ACC112 (cell line): ENCODE results near the gene INSRR.

Experiments
- H2AFZ ChIP-seq: fragments of 200-600 bp; sonication (generic); one replicate; pipeline ENCODE4 v1.6.0; 2017; ENCODE audit warnings: antibody characterized with exemption, low read length; ENCODE audit not compliant: unreplicated experiment
- H3K27ac ChIP-seq: fragments of 200-600 bp; sonication (generic); 2 replicates; pipeline ENCODE4 v1.5.1; 2014; ENCODE audit warnings: low read depth, mild to moderate bottlenecking, antibody characterized with exemption, low read length, moderate library complexity
- H3K27me3 ChIP-seq: fragments of 200-600 bp; sonication (generic); 2 replicates; pipeline ENCODE4 v1.6.1; 2014; ENCODE audit warnings: mild to moderate bottlenecking, antibody characterized with exemption, low read length, moderate library complexity, mixed read lengths; ENCODE audit not compliant: insufficient read depth
- H3K36me3 ChIP-seq: fragments of 200-600 bp; sonication (generic); 2 replicates; pipeline ENCODE4 v1.6.1; 2016; ENCODE audit warnings: mild to moderate bottlenecking, antibody characterized with exemption, low read length, moderate library complexity, mixed read lengths; ENCODE audit not compliant: insufficient read depth
- H3K4me1 ChIP-seq: fragments of 200-600 bp; sonication (generic); one replicate; pipeline ENCODE4 v1.6.1; 2016; ENCODE audit warnings: low read length, mixed read lengths; ENCODE audit not compliant: insufficient read depth, unreplicated experiment, control insufficient read depth
- H3K4me3 ChIP-seq: fragments of 200-600 bp; sonication (generic); 2 replicates; pipeline ENCODE4 v1.5.1; 2014; ENCODE audit warnings: mild to moderate bottlenecking, low read depth, low read length
- H3K79me2 ChIP-seq: fragments of 200-600 bp; sonication (generic); one replicate; pipeline ENCODE4 v1.6.0; 2016; ENCODE audit warnings: low read length; ENCODE audit not compliant: control insufficient read depth, unreplicated experiment, insufficient read depth

The INSRR gene

DNA sequence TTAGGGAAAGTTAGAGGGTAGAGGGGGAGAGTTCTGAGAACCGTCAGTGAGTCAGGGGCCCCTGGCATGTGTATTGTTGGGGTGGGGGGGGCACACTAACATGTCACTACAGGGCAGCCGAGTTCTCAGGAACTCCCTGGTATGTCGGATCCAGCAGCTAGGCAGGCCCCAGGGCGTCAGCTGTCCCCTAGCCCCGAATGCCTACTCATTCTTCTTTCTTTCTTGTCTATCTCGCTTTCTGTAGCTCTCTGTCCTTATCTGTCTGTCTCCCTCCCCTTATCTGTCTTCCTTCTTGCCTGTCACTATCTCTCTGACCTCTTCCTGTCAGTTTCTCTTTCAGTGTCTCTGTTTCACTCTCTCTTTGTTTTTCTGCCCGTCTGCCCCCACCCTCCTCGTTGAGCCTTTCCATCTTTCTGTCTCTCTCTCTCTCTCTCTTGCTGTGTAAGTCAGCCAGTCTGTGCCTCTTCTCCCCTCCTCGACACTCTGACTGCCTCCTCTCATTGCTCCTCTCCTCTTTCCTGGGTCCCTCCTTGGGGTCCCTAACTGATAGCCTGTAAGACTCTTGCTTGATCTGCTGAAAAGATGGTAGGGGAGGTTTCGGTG is 4.2 kb upstream of the INSRR start:
- peaks cover 3% of the 10 kb centered on the region for H3K4me1 ChIP-seq
- no peak overlapping the region for H3K4me3 ChIP-seq
- H3K27ac ChIP-seq: no peak overlapping the region
- H3K36me3 ChIP-seq: no peaks in the 10 kb centered on the region
- no peak overlapping the region for H2AFZ ChIP-seq
- no peaks in the 10 kb centered on the region for H3K79me2 ChIP-seq
- H3K27me3 ChIP-seq: peaks cover 30% of the 10 kb centered on the region

- Histone ChIP-seq H3K4me1 (peaks cover 3% of the 10 kb centered on the region), H2AFZ (no peak overlapping the region), H3K79me2 (no peaks in the 10 kb centered on the region), H3K27ac (no peak overlapping the region), H3K36me3 (no peaks in the 10 kb centered on the region), H3K4me3 (no peak overlapping the region), H3K27me3 (peaks cover 35% of the 10 kb centered on the region)
These were observed 3.7 kb upstream of the INSRR start for GRCh38 chr1:156862584-156862983.

- H3K4me3 ChIP-seq: peak within 1 kb of the TSS; percentile 79
- H3K27me3 ChIP-seq: peaks cover 39% of the 10 kb centered on the region
- no peaks in the 10 kb centered on the region for H3K79me2 ChIP-seq
- peaks cover 3% of the 10 kb centered on the region for H3K4me1 ChIP-seq
- no peaks in the 10 kb centered on the region for H3K36me3 ChIP-seq
- no peak within 1 kb of the TSS for H3K27ac ChIP-seq
- H2AFZ ChIP-seq: peak within 1 kb of the TSS; percentile 73
These were observed 1.9 kb upstream of the INSRR start, which contains the start of gene NTRK1 for GRCh38 chr1:156860628-156861423. Gene NTRK1, plus strand, starts transcription at chr1:156860865. Its CDS starts 70 bp downstream, at chr1:156860935.

- H2AFZ ChIP-seq: peak overlapping the region; percentile 73
- H3K36me3 ChIP-seq: no peaks in the 10 kb centered on the region
- peak overlapping the region; percentile 79 for H3K4me3 ChIP-seq
- H3K27me3 ChIP-seq: peaks cover 39% of the 10 kb centered on the region
- peaks cover 3% of the 10 kb centered on the region for H3K4me1 ChIP-seq
- no peak overlapping the region for H3K27ac ChIP-seq
- H3K79me2 ChIP-seq: no peaks in the 10 kb centered on the region
These were observed 1.3 kb upstream of the INSRR start for GRCh38 chr1:156860113-156860627.

- Histone ChIP-seq H3K79me2 (no peaks in the 10 kb centered on the region), H2AFZ (peak overlapping the region; percentile 3), H3K36me3 (no peaks in the 10 kb centered on the region), H3K27me3 (peaks cover 39% of the 10 kb centered on the region), H3K4me1 (peaks cover 3% of the 10 kb centered on the region), H3K4me3 (peak overlapping the region; percentile 79), H3K27ac (no peak overlapping the region)
These were observed 701 bp upstream of the INSRR start for GRCh38 chr1:156859523-156860112.

DNA sequence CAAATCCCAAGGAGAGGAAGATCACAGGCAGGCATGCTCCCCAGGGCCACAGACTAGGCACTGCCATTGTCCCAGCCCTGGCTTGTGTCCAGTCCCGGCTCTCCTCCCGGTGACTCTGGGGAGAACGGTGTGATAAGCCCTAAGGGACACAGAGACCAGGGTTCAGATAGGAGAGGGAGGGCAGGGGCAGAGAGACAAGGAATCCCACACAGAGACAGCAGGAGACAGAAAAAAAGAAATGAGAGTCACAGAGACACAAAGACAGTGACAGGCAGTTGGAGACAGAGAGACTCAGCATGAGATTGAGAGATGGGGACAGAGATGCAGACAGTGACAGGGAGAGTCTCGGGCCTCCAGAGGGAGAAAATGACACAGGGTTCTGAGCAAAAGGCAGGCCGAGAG is 361 bp downstream of the INSRR start:
- Histone ChIP-seq H3K4me1 (peaks cover 3% of the 10 kb centered on the region), H2AFZ (no peak overlapping the region), H3K4me3 (peak overlapping the region; percentile 79), H3K79me2 (no peaks in the 10 kb centered on the region), H3K27ac (no peak overlapping the region), H3K36me3 (no peaks in the 10 kb centered on the region), H3K27me3 (peaks cover 39% of the 10 kb centered on the region)

DNA sequence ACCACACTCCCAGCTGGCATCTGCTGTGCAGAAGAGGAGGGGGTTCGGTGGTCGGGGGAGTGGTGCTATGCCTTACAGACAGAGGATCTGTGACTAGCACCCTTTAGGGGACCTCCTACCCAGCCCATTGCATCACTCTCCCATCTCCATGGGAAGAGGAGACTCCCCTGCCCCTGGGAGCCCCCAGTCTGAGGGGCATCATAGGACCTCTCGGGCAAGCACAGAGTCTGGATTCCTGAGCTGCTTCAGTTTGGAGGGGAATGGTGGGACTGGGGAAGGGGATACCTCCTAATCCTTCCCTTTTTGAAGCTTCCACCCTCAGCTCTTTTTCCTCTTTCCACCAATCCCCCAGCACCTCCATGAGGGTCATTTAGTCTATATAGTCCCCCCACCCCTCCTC is 1.4 kb downstream of the INSRR start:
- H3K79me2 ChIP-seq: no peaks in the 10 kb centered on the region
- H3K36me3 ChIP-seq: no peaks in the 10 kb centered on the region
- H3K4me3 ChIP-seq: no peak overlapping the region
- peaks cover 39% of the 10 kb centered on the region for H3K27me3 ChIP-seq
- H3K27ac ChIP-seq: no peak overlapping the region
- peaks cover 4% of the 10 kb centered on the region for H3K4me1 ChIP-seq
- H2AFZ ChIP-seq: no peak overlapping the region

- H2AFZ ChIP-seq: no peak overlapping the region
- no peak overlapping the region for H3K4me3 ChIP-seq
- no peaks in the 10 kb centered on the region for H3K36me3 ChIP-seq
- peaks cover 10% of the 10 kb centered on the region for H3K4me1 ChIP-seq
- H3K27me3 ChIP-seq: peaks cover 32% of the 10 kb centered on the region
- no peaks in the 10 kb centered on the region for H3K79me2 ChIP-seq
- H3K27ac ChIP-seq: no peak overlapping the region
These were observed 2.6 kb downstream of the INSRR start for GRCh38 chr1:156856282-156856785.

- peaks cover 7% of the 10 kb centered on the region for H3K4me1 ChIP-seq
- H3K36me3 ChIP-seq: no peaks in the 10 kb centered on the region
- peaks cover 23% of the 10 kb centered on the region for H3K27me3 ChIP-seq
- H3K79me2 ChIP-seq: no peaks in the 10 kb centered on the region
- no peak overlapping the region for H2AFZ ChIP-seq
- H3K27ac ChIP-seq: no peak overlapping the region
- H3K4me3 ChIP-seq: no peak overlapping the region
These were observed 4.3 kb downstream of the INSRR start for GRCh38 chr1:156854634-156855033.

GRCh38 chr1:156853761-156854160 is 5.2 kb downstream of the INSRR start:
- H3K4me3 ChIP-seq: no peak overlapping the region
- H3K79me2 ChIP-seq: no peaks in the 10 kb centered on the region
- H3K4me1 ChIP-seq: peaks cover 7% of the 10 kb centered on the region
- no peaks in the 10 kb centered on the region for H3K36me3 ChIP-seq
- peaks cover 19% of the 10 kb centered on the region for H3K27me3 ChIP-seq
- no peak overlapping the region for H2AFZ ChIP-seq
- H3K27ac ChIP-seq: no peak overlapping the region
